HepG2 (cell line): Measurements from ENCODE around the gene PYURF. TPM values are rescaled to one million over a fixed set of nuclear protein-coding genes. Genes with fewer than 3 reads are reported as not detected.

ENCODE experiments used
- CENPX ChIP-seq: sonication (generic); formaldehyde crosslinking; IDR thresholded peaks from 2 replicates; pipeline ENCODE4 v1.9.0; 2021; ENCODE audit warnings: mild to moderate bottlenecking, missing genetic modification reagents, moderate library complexity
- DMAP1 ChIP-seq: IDR thresholded peaks from 2 replicates; pipeline ENCODE4 v1.6.1; 2016
- FOXK2 ChIP-seq: fragments of 450-650 bp; IDR thresholded peaks from 2 replicates; pipeline ENCODE4 v1.6.1; 2016
- FOXO4 ChIP-seq: sonication (generic); formaldehyde crosslinking; conservative IDR thresholded peaks from 2 replicates; pipeline ENCODE4 v1.8.1; 2023; ENCODE audit warnings: missing genetic modification reagents
- FUBP1 ChIP-seq: sonication (generic); formaldehyde crosslinking; IDR thresholded peaks from 2 replicates; pipeline ENCODE4 v1.5.1; 2020; ENCODE audit warnings: missing genetic modification reagents, mild to moderate bottlenecking, borderline replicate concordance
- HOXD1 ChIP-seq: sonication (generic); formaldehyde crosslinking; IDR thresholded peaks from 2 replicates; pipeline ENCODE4 v1.5.0; 2020; ENCODE audit warnings: missing genetic modification reagents
- IKZF5 ChIP-seq: IDR thresholded peaks from 2 replicates; pipeline ENCODE4 v1.6.1; 2018; ENCODE audit warnings: missing genetic modification reagents, mild to moderate bottlenecking, missing compliant biosample characterization
- SOX6 ChIP-seq, 2 experiments: fragments of 450-650 bp in 1 of 2; sonication (generic) in 1 of 2; formaldehyde crosslinking in 1 of 2; IDR thresholded peaks; 2 replicates each; pipeline versions ENCODE4 v1.4.0 to v1.6.1; 2017 to 2020; ENCODE audit warnings: antibody characterized with exemption in 1 of 2, mild to moderate bottlenecking in 1 of 2, missing genetic modification reagents in 1 of 2
- ZFP36L2 ChIP-seq: sonication (generic); formaldehyde crosslinking; IDR thresholded peaks from 2 replicates; pipeline ENCODE4 v1.4.0; 2020; ENCODE audit warnings: missing genetic modification reagents
- ZFP37 ChIP-seq: sonication (generic); formaldehyde crosslinking; IDR thresholded peaks from 2 replicates; pipeline ENCODE4 v1.4.0; 2020; ENCODE audit warnings: missing genetic modification reagents, borderline replicate concordance
- ZHX1 ChIP-seq: sonication (generic); formaldehyde crosslinking; IDR thresholded peaks from 2 replicates; pipeline ENCODE4 v1.8.1; 2022; ENCODE audit warnings: low read depth, mild to moderate bottlenecking, missing genetic modification reagents
- ZNF230 ChIP-seq: sonication (generic); formaldehyde crosslinking; IDR thresholded peaks from 2 replicates; pipeline ENCODE4 v1.4.0; 2020; ENCODE audit warnings: mild to moderate bottlenecking, missing genetic modification reagents
- ZNF256 ChIP-seq: sonication (generic); formaldehyde crosslinking; conservative IDR thresholded peaks from 2 replicates; pipeline ENCODE4 v1.4.0; 2020; ENCODE audit warnings: missing genetic modification reagents
- ZNF382 ChIP-seq: sonication (generic); formaldehyde crosslinking; IDR thresholded peaks from 2 replicates; pipeline ENCODE4 v1.5.0; 2020; ENCODE audit warnings: missing genetic modification reagents, mild to moderate bottlenecking, borderline replicate concordance
- ZNF569 ChIP-seq: sonication (generic); formaldehyde crosslinking; IDR thresholded peaks from 2 replicates; pipeline ENCODE4 v1.5.0; 2020; ENCODE audit warnings: mild to moderate bottlenecking, missing genetic modification reagents, moderate library complexity, borderline replicate concordance
- ZNF703 ChIP-seq: sonication (generic); formaldehyde crosslinking; IDR thresholded peaks from 2 replicates; pipeline ENCODE4 v1.5.1; 2020; ENCODE audit warnings: missing genetic modification reagents, mild to moderate bottlenecking, moderate library complexity, borderline replicate concordance
- ZNF747 ChIP-seq: sonication (generic); formaldehyde crosslinking; IDR thresholded peaks from 2 replicates; pipeline ENCODE4 v1.8.1; 2023; ENCODE audit warnings: missing genetic modification reagents, mild to moderate bottlenecking, borderline replicate concordance
- polyA plus RNA-seq, 8 experiments: library from polyadenylated mRNA; depleted of rRNA in 3 of 8; stranded (reverse) in 7 of 8; unstranded in 1 of 8; fragments of >200 nt; fragmentation: Illumina TruSeq in 4 of 8; extraction: Trizol in 4 of 8; gene quantifications; 2 replicates each; pipeline versions ENCODE4 v1.2.1 to v1.2.3, GENCODE V29; 2011 to 2016; ENCODE audit warnings: low read depth in 4 of 8, missing spikeins in 1 of 8, mixed read lengths in 1 of 8; ENCODE audit not compliant: insufficient read depth in 1 of 8
- total RNA-seq, 5 experiments: library from RNA; depleted of rRNA; stranded (reverse); fragments of >200 nt; fragmentation: Illumina TruSeq; extraction: Trizol; gene quantifications; 2 replicates each; pipeline ENCODE4 v1.2.3, GENCODE V29; 2016; ENCODE audit warnings: low read depth in 1 of 5
- TF ChIP-seq, protein P1 (sequence below): sonication (generic); formaldehyde crosslinking; IDR thresholded peaks from 2 replicates; pipeline ENCODE4 v1.9.0; 2021; ENCODE audit warnings: missing genetic modification reagents, borderline replicate concordance
- TF ChIP-seq, protein P2 (sequence below): sonication (generic); formaldehyde crosslinking; IDR thresholded peaks from 2 replicates; pipeline ENCODE4 v1.4.0; 2020; ENCODE audit warnings: missing genetic modification reagents

PYURF gene
- total and polyA plus RNA-seq, 2 of the 13 experiments (the other 11 are each of a cell fraction or from before 2014, with no cell fraction given) = 59.9 to 95.2 TPM

DNA sequence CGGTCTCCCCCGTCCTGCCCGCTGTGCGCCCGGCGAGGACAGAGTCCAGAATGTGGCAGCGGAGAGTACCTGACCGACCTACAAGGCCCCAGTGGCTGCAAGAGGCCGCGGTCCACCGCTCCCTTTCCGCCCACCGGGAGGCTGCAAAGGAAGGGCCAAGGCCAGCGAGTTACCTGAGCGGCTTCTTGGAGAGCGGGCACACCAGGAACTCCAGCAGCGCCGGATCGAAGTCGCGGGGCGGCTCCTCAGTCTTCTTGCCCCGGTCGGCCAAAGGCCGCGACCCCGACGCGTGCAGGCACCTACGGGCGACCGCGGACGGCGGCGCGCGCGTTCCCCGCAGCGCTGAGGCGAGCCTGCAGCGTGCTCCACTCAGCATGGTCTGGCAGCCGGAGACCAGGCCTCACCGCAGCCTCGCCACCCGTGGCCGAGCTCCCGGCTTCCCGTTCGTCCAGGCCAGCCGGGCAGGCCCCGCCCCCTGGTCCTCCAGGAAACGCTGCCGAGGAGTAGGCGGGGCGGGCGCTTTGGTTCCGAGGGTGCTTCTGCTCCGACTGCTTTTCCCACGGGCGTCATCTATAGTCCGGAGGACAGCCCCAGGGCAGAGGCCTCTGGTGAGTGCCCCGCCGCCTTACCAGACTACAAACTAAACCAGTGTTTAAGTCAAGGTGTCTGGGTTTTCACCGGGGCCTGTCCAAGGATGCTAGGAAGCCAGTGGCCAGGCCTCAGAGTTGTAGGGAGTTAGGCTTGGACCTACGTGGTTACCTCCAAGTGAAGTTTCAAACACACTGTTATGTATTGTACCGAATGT is at the start of gene PYURF (continued):
- TF ChIP-seq SOX6 (IDR thresholded peaks at IDR 0.05) (no peak), SOX6 (CRISPR knock-in tag; IDR thresholded peaks at IDR 0.05) (peak; percentile 77), ZNF747 (CRISPR knock-in tag) (peak; percentile 70), ZNF256 (no peak), ZNF382 (CRISPR knock-in tag) (no peak), FOXO4 (CRISPR knock-in tag) (no peak), IKZF5 (CRISPR knock-in tag) (peak; percentile 93), ZNF569 (CRISPR knock-in tag) (peak; percentile 25; the same call in 1 of the 2 replicates), HOXD1 (CRISPR knock-in tag) (peak; percentile 80; the same call in 1 of the 2 replicates), FOXK2 (no peak), ZFP36L2 (CRISPR knock-in tag) (peak; percentile 88; the same call in 1 of the 2 replicates), ZNF230 (CRISPR knock-in tag) (peak; percentile 94), DMAP1 (CRISPR knock-in tag) (peak; percentile 94), ZFP37 (no peak), CENPX (CRISPR knock-in tag) (no peak), ZHX1 (peak; percentile 90), ZNF703 (peak; percentile 28), FUBP1 (no peak)
- TF ChIP-seq, protein P1, sequence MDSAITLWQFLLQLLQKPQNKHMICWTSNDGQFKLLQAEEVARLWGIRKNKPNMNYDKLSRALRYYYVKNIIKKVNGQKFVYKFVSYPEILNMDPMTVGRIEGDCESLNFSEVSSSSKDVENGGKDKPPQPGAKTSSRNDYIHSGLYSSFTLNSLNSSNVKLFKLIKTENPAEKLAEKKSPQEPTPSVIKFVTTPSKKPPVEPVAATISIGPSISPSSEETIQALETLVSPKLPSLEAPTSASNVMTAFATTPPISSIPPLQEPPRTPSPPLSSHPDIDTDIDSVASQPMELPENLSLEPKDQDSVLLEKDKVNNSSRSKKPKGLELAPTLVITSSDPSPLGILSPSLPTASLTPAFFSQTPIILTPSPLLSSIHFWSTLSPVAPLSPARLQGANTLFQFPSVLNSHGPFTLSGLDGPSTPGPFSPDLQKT = no peak
- TF ChIP-seq, protein P2, sequence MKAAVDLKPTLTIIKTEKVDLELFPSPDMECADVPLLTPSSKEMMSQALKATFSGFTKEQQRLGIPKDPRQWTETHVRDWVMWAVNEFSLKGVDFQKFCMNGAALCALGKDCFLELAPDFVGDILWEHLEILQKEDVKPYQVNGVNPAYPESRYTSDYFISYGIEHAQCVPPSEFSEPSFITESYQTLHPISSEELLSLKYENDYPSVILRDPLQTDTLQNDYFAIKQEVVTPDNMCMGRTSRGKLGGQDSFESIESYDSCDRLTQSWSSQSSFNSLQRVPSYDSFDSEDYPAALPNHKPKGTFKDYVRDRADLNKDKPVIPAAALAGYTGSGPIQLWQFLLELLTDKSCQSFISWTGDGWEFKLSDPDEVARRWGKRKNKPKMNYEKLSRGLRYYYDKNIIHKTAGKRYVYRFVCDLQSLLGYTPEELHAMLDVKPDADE = 0 out of 2 replicates have a peak, but pooled peaks have one; percentile 72
